GM12864 (cell line): ENCODE results near the gene PEX10.

Source experiments
- DNase-seq: peaks from one replicate; pipeline ENCODE4 v3.0.0-alpha.2; 2011; ENCODE audit warnings: low read depth
- H3K4me3 ChIP-seq: 2 replicates; pipeline ENCODE4 v1.5.1; 2011; ENCODE audit warnings: mild to moderate bottlenecking, low read depth, low read length, control low read depth
- CTCF ChIP-seq: IDR thresholded peaks from 2 replicates; pipeline ENCODE4 v1.5.1; 2011; ENCODE audit warnings: low read depth, mild to moderate bottlenecking, moderate library complexity, low read length, control low read depth, inconsistent platforms; ENCODE audit errors: missing control alignments

PEX10 gene

GRCh38 chr1:2455757-2456156 is 43.4 kb upstream of the PEX10 start:
- no peak for TF ChIP-seq CTCF
- no peak for DNase-seq
- H3K4me3 ChIP-seq = no peak overlapping the region

- no peak for DNase-seq
- H3K4me3 ChIP-seq = no peak overlapping the region
- TF ChIP-seq CTCF = no peak
Observed at GRCh38 chr1:2454227-2454626, 41.9 kb upstream of the PEX10 start.

- H3K4me3 ChIP-seq = no peak overlapping the region
- no peak for DNase-seq
- no peak for TF ChIP-seq CTCF
Observed at GRCh38 chr1:2452932-2453315, 40.6 kb upstream of the PEX10 start.

GRCh38 chr1:2452201-2452931 is 40.0 kb upstream of the PEX10 start:
- H3K4me3 ChIP-seq = no peak overlapping the region
- no peak for TF ChIP-seq CTCF
- no peak for DNase-seq

- no peak for DNase-seq
- no peak overlapping the region for H3K4me3 ChIP-seq
- TF ChIP-seq CTCF = no peak
Observed at GRCh38 chr1:2451741-2452140, 39.4 kb upstream of the PEX10 start.

- TF ChIP-seq CTCF = no peak
- no peak overlapping the region for H3K4me3 ChIP-seq
- no peak for DNase-seq
Observed at GRCh38 chr1:2449636-2450454, 37.5 kb upstream of the PEX10 start.
